GM18907 (cell line): ENCODE results near the gene DPH5.
A peak's percentile ranks its signal among the peaks of the same experiment; 100 is the strongest.
"Not testable (repeated sequence)": the region's sequence is repeated elsewhere in the genome, so short reads cannot be mapped to it uniquely, and the experiment has no call there.

Source experiments
- ATAC-seq: cut with Tn5 transposase; IDR thresholded peaks from one replicate; pipeline ENCODE4 v1.9.1; 2021; ENCODE audit warnings: mild to moderate bottlenecking, moderate library complexity; ENCODE audit not compliant: unreplicated experiment

The DPH5 gene

GRCh38 chr1:100989306-100990077 is 36.1 kb downstream of the DPH5 start:
- no peak for ATAC-seq

DNA sequence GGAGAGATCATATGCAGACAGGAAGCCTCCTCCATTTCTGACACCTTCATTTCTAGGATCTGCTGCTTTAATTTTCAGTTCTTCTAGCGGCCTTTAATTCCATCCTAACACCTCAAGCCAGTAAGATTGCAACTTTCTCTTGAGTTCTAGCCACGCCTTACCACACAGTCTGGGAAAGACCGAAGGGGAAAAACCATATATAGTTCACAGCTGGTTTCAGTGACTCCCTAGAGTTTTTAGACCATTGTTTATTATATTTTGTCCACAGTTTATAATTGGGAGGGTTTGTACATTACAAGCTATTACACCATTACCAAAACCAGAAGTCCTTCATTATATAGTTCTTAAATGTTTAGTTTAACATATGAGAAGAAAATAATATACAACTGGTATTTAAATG is 37.5 kb downstream of the DPH5 start:
- no peak for ATAC-seq

- no peak for ATAC-seq
These were observed 42.8 kb downstream of the DPH5 start for GRCh38 chr1:100982793-100983192.

GRCh38 chr1:100979631-100980030 is 46.0 kb downstream of the DPH5 start:
- no peak for ATAC-seq

GRCh38 chr1:100976936-100977335 is 48.6 kb downstream of the DPH5 start:
- no peak for ATAC-seq

GRCh38 chr1:100972185-100972584 is 53.4 kb downstream of the DPH5 start:
- ATAC-seq, result no peak

GRCh38 chr1:100971021-100971420 is 54.6 kb downstream of the DPH5 start:
- ATAC-seq, result no peak

- no peak for ATAC-seq
These were observed 56.3 kb downstream of the DPH5 start for GRCh38 chr1:100969327-100969726.

DNA sequence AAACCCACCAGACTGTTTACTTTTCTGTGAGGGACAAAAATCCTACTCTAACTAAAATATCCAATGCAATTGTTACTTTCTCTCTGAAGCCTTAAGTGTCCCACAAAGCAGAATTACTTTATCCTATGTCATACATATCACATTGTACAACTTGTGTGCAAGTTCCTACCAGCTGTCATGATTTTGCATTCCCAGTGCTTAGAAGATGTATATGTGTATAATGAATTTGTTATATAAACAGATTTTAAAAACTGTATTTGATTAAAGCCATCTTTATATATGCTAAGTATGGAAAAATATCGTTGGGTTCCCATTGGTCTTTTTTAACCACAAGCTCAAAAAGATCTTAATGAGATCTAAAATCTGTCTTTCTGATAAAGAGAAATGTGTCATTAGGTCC is 57.0 kb downstream of the DPH5 start:
- ATAC-seq, result no peak

DNA sequence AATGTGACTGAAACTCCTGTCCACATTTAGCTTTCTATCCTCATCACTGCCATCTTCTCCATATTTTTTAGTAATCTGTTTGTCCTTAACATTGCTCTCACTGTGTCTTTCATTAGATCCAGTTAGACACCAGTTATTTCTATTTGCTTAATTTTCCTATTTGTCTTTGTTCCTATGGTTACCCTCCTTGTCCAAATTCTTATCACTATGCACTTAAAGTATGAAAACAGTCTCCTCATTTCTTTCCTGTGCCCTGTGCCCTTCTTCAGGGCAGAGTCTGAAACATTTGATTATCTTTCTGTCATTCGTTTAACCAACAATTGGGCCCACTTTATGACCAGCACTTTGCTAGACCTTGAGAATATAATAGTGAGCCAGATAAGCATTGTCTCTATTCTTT is 65.5 kb downstream of the DPH5 start:
- ATAC-seq, result no peak

DNA sequence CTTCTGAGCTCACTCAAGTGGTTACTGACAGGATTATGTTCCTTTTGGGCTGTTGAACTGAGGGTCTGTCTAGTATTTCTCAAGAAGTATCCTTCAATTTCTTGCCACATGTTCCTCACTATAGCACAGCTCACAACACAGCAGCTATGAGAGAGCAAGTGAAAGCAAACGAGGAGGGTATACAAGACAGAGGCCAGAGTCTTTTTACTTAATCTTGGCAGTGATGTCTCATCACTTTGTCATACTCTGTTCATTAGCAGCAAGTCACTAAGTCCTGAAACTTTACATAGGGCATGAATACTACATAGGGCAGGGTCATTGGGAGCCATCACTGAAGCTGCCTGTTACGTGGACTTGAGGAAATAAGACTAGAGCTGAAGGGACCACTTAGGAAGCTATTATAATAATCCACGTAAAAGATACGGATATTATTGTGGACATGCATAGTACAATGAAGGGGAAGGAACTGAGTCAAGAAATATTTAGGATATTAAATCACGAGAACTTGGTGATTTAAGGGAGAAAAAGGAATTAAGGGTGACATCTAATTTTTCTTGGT is 66.0 kb downstream of the DPH5 start:
- ATAC-seq, result no peak

DNA sequence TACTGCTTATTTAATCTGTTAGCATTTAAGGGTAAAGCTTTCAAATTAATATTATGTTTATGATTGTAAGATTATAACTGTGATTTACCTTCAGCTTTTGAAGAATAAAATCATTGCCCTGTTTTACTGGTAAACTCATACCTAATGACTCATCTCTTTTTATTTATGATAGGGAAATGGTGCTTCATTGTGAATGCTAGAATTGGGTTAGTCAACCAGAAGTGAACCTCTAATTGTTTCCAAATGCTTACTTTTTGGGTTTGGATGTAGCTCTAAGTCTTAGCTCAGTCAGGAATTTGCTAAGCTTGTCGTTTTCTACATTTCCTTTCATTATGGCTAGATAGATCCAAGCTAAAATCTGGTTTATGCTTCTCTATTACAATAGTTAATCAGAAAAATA is 70.3 kb downstream of the DPH5 start:
- no peak for ATAC-seq

- no peak for ATAC-seq
These were observed 71.4 kb downstream of the DPH5 start for GRCh38 chr1:100953960-100954730.

DNA sequence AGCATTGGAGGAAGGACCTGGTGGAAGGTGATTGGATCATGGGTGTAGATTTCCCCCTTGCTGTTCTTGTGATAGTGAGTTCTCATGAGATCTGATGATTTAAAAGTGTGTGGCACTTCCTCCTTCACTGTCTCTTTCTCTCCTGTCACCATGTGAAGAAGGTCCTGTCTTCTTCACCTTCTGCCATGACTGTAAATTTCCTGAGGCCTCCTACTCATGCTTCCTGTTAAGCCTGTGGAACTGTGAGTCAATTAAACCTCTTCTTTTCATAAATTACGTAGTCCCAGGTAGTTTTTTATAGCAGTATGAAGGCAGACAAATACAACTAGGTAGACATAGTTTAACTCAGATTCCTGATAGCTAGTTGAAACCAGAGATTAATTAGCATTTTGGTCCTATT is 72.6 kb downstream of the DPH5 start:
- not testable (repeated sequence) for ATAC-seq

GRCh38 chr1:100952104-100952745 is 73.4 kb downstream of the DPH5 start:
- ATAC-seq, result no peak

- no peak for ATAC-seq
These were observed 74.8 kb downstream of the DPH5 start for GRCh38 chr1:100950781-100951180.

DNA sequence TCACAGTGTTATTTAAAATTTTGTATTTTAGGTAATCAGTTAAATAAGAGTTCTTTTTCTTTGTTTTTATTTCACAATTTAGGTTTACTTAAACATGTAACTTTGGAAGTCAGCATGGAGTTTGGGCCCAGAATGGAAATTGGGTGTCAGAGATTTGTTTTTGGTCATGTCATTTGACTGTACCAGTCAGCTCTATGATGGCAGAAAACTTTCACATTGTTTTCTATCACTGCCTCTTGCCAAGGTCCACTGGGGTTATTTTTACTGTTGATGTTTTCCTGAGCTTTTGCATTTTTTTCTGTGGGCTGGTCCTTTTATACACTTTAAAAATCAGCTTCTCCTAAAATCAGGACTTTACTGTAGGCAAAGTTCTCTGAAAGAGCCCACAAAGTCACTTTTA is 75.2 kb downstream of the DPH5 start:
- no peak for ATAC-seq

DNA sequence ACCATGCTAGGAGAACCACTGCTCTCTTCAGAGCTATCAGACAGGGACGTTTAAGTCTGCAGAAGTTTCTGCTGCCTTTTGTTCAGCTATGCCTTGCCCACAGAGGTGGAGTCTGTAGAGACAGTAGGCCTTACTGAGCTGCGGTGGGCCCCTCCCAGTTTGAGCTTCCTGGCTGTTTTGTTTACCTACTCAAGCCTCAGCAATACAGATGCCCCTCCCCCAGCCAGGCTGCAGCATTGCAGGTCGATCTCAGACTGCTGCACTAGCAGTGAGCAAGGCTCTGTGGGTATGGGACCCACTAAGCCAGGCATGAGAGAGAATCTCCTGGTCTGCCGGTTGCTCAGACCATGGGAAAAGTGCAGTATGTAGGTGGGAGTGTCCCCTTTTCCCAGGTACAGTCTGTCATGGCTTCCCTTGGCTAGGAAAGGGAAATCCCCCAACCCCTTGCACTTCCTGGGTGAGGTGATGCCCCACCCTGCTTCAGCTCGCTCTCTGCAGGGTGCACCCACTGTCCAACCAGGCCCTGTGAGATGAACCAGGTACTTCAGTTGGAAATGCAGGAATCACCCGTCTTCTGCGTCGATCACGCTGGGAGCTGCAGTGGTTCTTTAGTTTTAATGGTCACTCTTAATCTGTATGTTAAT is 75.9 kb downstream of the DPH5 start:
- ATAC-seq, result peak; percentile 97

- ATAC-seq, result not testable (repeated sequence)
These were observed 76.7 kb downstream of the DPH5 start for GRCh38 chr1:100948721-100949405.

GRCh38 chr1:100947816-100948215 is 77.8 kb downstream of the DPH5 start:
- not testable (repeated sequence) for ATAC-seq
